Ascending aorta (tissue), 2 donors: ENCODE measurements around the gene ACP7. TPM values are rescaled to one million over a fixed set of nuclear protein-coding genes. Genes with fewer than 3 reads are reported as not detected.
A peak's percentile ranks its signal among the peaks of the same experiment; 100 is the strongest.

ENCODE experiments used
- DNase-seq, 2 donors: peaks; one replicate each; pipeline ENCODE4 v3.0.0-alpha.2; 2019; ENCODE audit warnings: low spot score in 2 of 2
- H3K27ac ChIP-seq, 2 donors: fragments of 200-600 bp; sonication (generic); one replicate each; pipeline ENCODE4 v1.5.1; 2016 to 2017; ENCODE audit warnings: mild to moderate bottlenecking in 1 of 2
- H3K27me3 ChIP-seq: fragments of 200-600 bp; sonication (generic); one replicate; pipeline ENCODE4 v1.5.1; 2017
- H3K36me3 ChIP-seq, 2 donors: fragments of 200-600 bp; sonication (generic); one replicate each; pipeline ENCODE4 v1.5.1; 2016
- H3K4me1 ChIP-seq, 2 donors: fragments of 200-600 bp; sonication (generic); one replicate each; pipeline ENCODE4 v1.5.1; 2016 to 2017; ENCODE audit warnings: mild to moderate bottlenecking in 1 of 2
- H3K4me3 ChIP-seq, 2 donors: fragments of 200-600 bp; sonication (generic); one replicate each; pipeline ENCODE4 v1.5.1; 2016 to 2017; ENCODE audit warnings: mild to moderate bottlenecking in 1 of 2
- H3K9me3 ChIP-seq, 2 donors: fragments of 200-600 bp; sonication (generic); one replicate each; pipeline ENCODE4 v1.5.1; 2016
- intact Hi-C: fragments of 100-400 bp; cut with DNase I; formaldehyde crosslinking; loops from one replicate; pipeline ENCODE4 v1.15.1; 2023
- total RNA-seq: library from RNA; depleted of rRNA; stranded (reverse); fragments of >200 nt; gene quantifications from one replicate; pipeline ENCODE4 v1.1.0, GENCODE V29; 2016
- TF ChIP-seq, protein P1 (sequence below), 3 experiments: fragments of 200-600 bp in 2 of 3; fragments of 450-650 bp in 1 of 3; sonication (generic) in 2 of 3; IDR thresholded peaks; one replicate each; pipeline ENCODE4 v1.5.1; 2016 to 2019; ENCODE audit warnings: antibody characterized with exemption in 3 of 3, mild to moderate bottlenecking in 1 of 3, moderate library complexity in 1 of 3

Gene ACP7
- total RNA-seq, 1 donor from 2014 or later: not detected

DNA sequence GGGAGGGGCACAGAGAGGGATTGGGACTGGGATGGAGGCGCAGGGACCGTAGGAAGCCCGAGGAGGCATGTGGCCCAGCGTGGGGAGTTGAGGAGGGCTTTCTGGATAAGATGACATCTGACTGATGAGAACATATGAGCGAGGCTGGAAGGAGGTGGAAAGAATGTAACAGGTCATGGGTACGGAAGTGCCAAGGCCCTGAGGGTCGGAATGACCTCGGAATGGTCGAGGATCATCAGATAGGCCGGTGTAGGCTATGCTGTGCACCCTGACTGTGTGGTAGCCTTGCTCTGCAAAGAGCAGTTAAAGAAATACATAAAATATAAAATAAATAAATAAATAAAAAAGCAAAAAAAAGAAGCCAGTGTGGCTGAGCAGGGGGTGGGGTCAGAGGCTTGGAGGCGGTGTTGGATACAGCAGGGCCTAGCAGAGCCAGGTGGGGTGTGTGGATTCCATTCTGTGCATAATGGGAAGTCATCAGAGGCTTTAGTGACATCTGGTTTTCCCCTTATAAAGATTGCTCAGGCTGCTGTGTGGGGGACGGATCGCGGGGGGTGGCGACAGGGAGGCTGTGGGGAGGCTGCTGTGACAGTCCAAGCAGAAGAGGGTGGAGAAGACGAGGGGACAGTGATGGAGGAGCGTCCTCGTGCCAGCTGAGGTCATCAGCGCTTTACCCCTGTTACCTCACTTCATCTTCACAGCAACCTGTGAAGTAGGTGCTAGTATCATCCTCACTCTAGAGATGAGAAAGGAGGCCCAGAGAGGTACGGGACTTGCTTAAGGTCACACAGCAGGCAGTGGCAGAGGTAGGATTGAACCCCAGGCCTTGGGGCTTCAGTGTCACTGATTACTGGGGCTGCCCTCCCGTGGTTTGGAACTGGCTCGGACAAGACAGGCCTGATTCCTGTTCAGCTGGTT lies 46.4 kb downstream of the ACP7 start:
- DNase-seq: no peak

DNA sequence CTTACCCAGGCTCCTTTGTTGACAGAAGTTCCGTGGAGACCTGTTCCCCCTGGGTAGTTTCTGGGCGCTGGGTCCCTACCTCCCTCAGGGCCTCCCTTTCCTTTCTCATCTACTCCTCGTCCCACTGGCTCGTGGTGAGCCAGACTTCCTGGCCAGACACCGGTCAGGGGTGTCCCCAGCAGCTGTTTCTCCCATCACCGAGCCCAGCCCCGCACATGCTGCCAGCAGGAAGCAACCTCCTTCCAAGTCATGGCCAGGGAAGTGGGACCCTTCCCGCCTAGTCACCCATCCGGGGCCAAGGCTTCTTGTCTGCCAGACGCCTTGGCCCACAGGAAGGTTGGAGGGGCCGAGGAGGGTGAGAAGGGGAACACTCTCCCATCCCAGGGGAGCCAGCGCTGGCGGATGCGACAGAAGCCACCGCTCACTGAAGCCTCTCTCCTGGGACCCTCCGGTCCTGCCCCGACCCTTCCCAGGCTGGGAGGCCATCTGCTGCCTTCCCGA lies 47.1 kb downstream of the ACP7 start:
- H3K27me3 ChIP-seq: no peaks in the 10 kb centered on the region
- H3K36me3 ChIP-seq: no peaks in the 10 kb centered on the region
- TF ChIP-seq, protein P1, sequence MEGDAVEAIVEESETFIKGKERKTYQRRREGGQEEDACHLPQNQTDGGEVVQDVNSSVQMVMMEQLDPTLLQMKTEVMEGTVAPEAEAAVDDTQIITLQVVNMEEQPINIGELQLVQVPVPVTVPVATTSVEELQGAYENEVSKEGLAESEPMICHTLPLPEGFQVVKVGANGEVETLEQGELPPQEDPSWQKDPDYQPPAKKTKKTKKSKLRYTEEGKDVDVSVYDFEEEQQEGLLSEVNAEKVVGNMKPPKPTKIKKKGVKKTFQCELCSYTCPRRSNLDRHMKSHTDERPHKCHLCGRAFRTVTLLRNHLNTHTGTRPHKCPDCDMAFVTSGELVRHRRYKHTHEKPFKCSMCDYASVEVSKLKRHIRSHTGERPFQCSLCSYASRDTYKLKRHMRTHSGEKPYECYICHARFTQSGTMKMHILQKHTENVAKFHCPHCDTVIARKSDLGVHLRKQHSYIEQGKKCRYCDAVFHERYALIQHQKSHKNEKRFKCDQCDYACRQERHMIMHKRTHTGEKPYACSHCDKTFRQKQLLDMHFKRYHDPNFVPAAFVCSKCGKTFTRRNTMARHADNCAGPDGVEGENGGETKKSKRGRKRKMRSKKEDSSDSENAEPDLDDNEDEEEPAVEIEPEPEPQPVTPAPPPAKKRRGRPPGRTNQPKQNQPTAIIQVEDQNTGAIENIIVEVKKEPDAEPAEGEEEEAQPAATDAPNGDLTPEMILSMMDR (IDR thresholded peaks at IDR 0.05): no peak
- peak overlapping the region; percentile 52 to 64 for H3K27ac ChIP-seq
- no peak overlapping the region for H3K4me3 ChIP-seq
- intact Hi-C loops: no loop called here
- peaks cover 8 to 28% of the 10 kb centered on the region in 2 donors for H3K4me1 ChIP-seq
- H3K9me3 ChIP-seq: no peaks in the 10 kb centered on the region
- no peak for DNase-seq

More for the DNA sequence above, 46.4 kb downstream of the ACP7 start:
- TF ChIP-seq, protein P1 (IDR thresholded peaks at IDR 0.05): no peak
- Histone ChIP-seq H3K4me1 (peaks cover 11 to 28% of the 10 kb centered on the region in 2 donors), H3K27me3 (no peaks in the 10 kb centered on the region), H3K27ac (peak overlapping the region; percentile 52 to 64), H3K36me3 (no peaks in the 10 kb centered on the region), H3K9me3 (no peaks in the 10 kb centered on the region), H3K4me3 (no peak overlapping the region)
- intact Hi-C loops: no loop called here

DNA sequence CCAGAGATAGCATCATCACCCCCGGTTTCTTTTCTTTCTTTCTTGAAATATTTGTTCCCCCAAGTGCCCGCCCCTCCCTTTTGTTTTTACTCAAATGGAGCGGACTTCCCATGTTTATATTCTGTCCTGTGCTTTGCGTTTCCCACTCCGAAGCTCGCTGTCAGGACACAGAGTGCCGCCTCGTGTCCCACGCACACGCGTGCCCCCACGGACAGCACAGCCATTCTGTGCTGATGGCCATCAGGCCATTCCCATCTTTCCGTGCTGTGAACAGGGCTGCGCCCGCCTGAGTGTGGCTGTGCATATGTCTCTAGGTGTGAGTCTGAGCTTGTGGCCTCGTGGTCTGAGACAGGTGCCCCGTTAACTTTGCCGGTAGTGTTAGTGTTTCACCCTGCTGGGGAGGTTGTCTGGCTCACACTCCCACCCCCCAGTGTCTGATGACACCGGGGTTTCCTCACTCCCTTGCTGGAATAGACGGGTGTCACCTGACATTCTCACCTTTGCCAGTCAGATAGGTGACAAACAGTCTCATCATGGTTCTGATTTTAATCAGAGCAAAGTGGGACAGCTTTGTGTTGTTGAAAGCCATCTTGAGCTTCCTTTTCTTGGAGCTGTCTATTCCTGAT lies 48.3 kb downstream of the ACP7 start:
- no peak overlapping the region for H3K27ac ChIP-seq
- no peak for DNase-seq
- H3K9me3 ChIP-seq: no peaks in the 10 kb centered on the region
- H3K36me3 ChIP-seq: no peaks in the 10 kb centered on the region
- intact Hi-C loops: no loop called here
- peaks cover 6 to 23% of the 10 kb centered on the region in 2 donors for H3K4me1 ChIP-seq
- no peak overlapping the region for H3K4me3 ChIP-seq
- TF ChIP-seq, protein P1 (IDR thresholded peaks at IDR 0.05): no peak
- no peaks in the 10 kb centered on the region for H3K27me3 ChIP-seq

DNA sequence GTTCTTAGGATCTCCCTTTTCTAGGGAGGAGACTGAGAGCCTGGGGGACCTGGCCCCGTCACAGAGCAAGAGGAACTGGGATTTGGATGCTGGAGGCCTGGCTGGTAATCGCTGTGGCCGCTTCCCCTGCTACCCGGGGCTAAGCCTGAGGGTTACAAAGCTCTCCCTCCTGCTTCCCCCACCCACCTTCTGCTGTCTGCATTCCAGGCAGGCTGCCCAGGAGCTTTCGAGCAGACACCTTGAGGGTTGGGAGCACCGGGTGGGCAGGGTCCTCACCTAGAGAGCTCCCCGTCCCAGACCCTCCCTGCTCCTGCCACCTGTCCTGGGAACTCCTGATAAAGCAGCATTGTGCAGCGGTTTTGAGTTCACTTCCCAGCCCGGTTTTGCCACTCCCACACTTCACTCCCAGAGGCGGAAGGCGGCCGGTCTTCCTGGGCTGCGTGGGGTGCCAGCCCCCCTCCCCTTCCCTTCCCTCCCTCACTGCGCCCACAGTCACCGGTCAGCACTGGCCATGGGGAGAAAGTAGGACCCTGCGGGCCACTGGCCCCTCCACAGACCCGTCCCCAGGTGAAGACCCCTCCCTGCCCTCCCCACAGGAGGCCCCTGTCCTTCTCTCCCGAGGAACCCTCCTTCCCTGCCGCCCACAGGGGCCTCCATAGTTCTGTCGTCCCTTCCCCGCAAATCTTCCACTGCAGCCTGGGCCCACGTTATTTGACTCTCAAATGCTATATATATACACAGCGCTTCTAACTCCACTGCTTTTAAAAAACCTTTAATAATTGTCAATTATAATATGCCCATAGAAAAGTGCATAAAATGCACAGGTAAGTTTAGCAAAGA lies 49.5 kb downstream of the ACP7 start:
- H3K27ac ChIP-seq: no peak overlapping the region
- TF ChIP-seq, protein P1 (IDR thresholded peaks at IDR 0.05): no peak
- H3K36me3 ChIP-seq: no peaks in the 10 kb centered on the region
- H3K9me3 ChIP-seq: no peaks in the 10 kb centered on the region
- H3K4me1 ChIP-seq: peaks cover 3 to 15% of the 10 kb centered on the region in 2 donors
- H3K4me3 ChIP-seq: no peak overlapping the region
- no peaks in the 10 kb centered on the region for H3K27me3 ChIP-seq
- no peak for DNase-seq
- intact Hi-C loops: no loop called here

DNA sequence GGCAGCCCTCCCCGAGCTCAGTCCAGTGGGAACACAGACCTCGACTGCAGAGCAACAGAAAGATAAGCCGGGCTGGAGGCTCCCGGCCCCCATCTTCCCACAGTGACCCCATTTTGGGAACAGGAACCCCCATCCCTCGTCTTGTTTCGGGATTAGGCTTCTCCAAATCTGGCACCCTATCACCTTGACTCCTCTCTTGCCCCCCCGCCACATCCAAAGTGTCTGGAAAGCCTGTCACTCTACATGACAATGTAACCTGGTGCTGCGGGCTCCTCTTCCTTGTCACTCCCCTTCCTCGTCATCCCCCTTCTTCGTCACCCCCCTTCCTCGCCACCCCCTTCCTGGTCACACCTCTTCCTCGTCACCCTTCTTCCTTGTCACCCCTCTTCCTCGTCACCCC lies 51.5 kb downstream of the ACP7 start:
- Histone ChIP-seq H3K4me3 (no peak overlapping the region), H3K9me3 (no peaks in the 10 kb centered on the region), H3K36me3 (no peaks in the 10 kb centered on the region), H3K27ac (no peak overlapping the region), H3K27me3 (no peaks in the 10 kb centered on the region), H3K4me1 (peaks cover 5 to 26% of the 10 kb centered on the region in 2 donors)
- no peak for DNase-seq
- TF ChIP-seq, protein P1 (IDR thresholded peaks at IDR 0.05): no peak
- intact Hi-C loops: no loop called here
